NCI-H524 (cell line): Measurements from ENCODE around the gene CMTM7.
"Not testable (repeated sequence)": the region's sequence is repeated elsewhere in the genome, so short reads cannot be mapped to it uniquely, and the experiment has no call there.

Experiments used
- DNase-seq, 2 experiments: peaks; one replicate each; lab custom pipeline; 2025; lab: John Stamatoyannopoulos, UW

Gene CMTM7

GRCh38 chr3:32381922-32382321, 9.7 kb upstream of the CMTM7 start:
- no peak for DNase-seq

- DNase-seq: peak; percentile 96 to 97
These were observed 8.4 kb upstream of the CMTM7 start for GRCh38 chr3:32383136-32383711.

- no peak for DNase-seq
These were observed 6.7 kb upstream of the CMTM7 start for GRCh38 chr3:32384938-32385337.

- no peak for DNase-seq
These were observed 4.1 kb upstream of the CMTM7 start for GRCh38 chr3:32387512-32387911.

GRCh38 chr3:32389577-32389976, 2.1 kb upstream of the CMTM7 start:
- DNase-seq: not testable (repeated sequence)

GRCh38 chr3:32392536-32393302, 1.1 kb downstream of the CMTM7 start:
- DNase-seq: no peak

GRCh38 chr3:32395496-32395895, 3.8 kb downstream of the CMTM7 start:
- DNase-seq: no peak

- DNase-seq: peak in 1 of 2 experiments; percentile 51
These were observed 6.3 kb downstream of the CMTM7 start for GRCh38 chr3:32397941-32398340.

- DNase-seq: no peak
These were observed 6.9 kb downstream of the CMTM7 start for GRCh38 chr3:32398531-32398930.

GRCh38 chr3:32399030-32399620, 7.5 kb downstream of the CMTM7 start:
- DNase-seq: peak; percentile 47 to 77

- peak in 1 of 2 experiments; percentile 60 for DNase-seq
These were observed 9.5 kb downstream of the CMTM7 start for GRCh38 chr3:32401126-32401525.

GRCh38 chr3:32401556-32402081, 10.0 kb downstream of the CMTM7 start:
- DNase-seq: peak; percentile 80 to 85

GRCh38 chr3:32403663-32404062, 12.0 kb downstream of the CMTM7 start:
- peak; percentile 8 to 54 for DNase-seq

GRCh38 chr3:32404714-32405113, 13.1 kb downstream of the CMTM7 start:
- no peak for DNase-seq

- no peak for DNase-seq
These were observed 13.5 kb downstream of the CMTM7 start for GRCh38 chr3:32405155-32405554.

- DNase-seq: no peak
These were observed 14.2 kb downstream of the CMTM7 start for GRCh38 chr3:32405711-32406323.

- DNase-seq: peak in 1 of 2 experiments; percentile 29
These were observed 15.1 kb downstream of the CMTM7 start for GRCh38 chr3:32406486-32407408.

- DNase-seq: peak; percentile 79 to 95
These were observed 19.0 kb downstream of the CMTM7 start for GRCh38 chr3:32410367-32411246.

- DNase-seq: no peak
These were observed 19.8 kb downstream of the CMTM7 start for GRCh38 chr3:32411442-32411841.

GRCh38 chr3:32412887-32413286, 21.2 kb downstream of the CMTM7 start:
- peak; percentile 44 to 80 for DNase-seq
